LNCaP clone FGC (cell line): ENCODE measurements around the gene CD4.

Source experiments
- DNase-seq: peaks from one replicate; pipeline ENCODE4 v3.0.0-alpha.2; 2011; ENCODE audit warnings: low read depth
- H3K4me3 ChIP-seq: 2 replicates; pipeline ENCODE4 v1.5.1; 2011; ENCODE audit warnings: mild to moderate bottlenecking, low read depth, low read length, control low read depth
- CTCF ChIP-seq: IDR thresholded peaks from 2 replicates; pipeline ENCODE4 v1.5.1; 2012; ENCODE audit warnings: mild to moderate bottlenecking; ENCODE audit not compliant: control insufficient read depth, insufficient read depth; ENCODE audit errors: extremely low read depth

CD4 gene

GRCh38 chr12:6840330-6840729, 51.0 kb downstream of the CD4 start:
- no peak for TF ChIP-seq CTCF
- H3K4me3 ChIP-seq, result no peak overlapping the region
- DNase-seq, result no peak

GRCh38 chr12:6840761-6841515, 51.6 kb downstream of the CD4 start, which contains the start of gene GNB3:
Gene GNB3 (plus strand): TSS chr12:6840925. CDS start chr12:6841288, 363 bp downstream.
- no peak for TF ChIP-seq CTCF
- DNase-seq, result no peak

GRCh38 chr12:6842075-6842474, 52.7 kb downstream of the CD4 start:
- no peak overlapping the region for H3K4me3 ChIP-seq
- DNase-seq, result no peak
- no peak for TF ChIP-seq CTCF

More at GRCh38 chr12:6840761-6841515, 51.6 kb downstream of the CD4 start, which contains the start of gene GNB3:
- no peak within 1 kb of the TSS for H3K4me3 ChIP-seq

GRCh38 chr12:6843118-6843902, 54.0 kb downstream of the CD4 start:
- no peak overlapping the region for H3K4me3 ChIP-seq
- DNase-seq, result no peak
- TF ChIP-seq CTCF, result no peak

- no peak overlapping the region for H3K4me3 ChIP-seq
- TF ChIP-seq CTCF, result no peak
These were observed 56.1 kb downstream of the CD4 start for GRCh38 chr12:6845395-6845794.

DNA sequence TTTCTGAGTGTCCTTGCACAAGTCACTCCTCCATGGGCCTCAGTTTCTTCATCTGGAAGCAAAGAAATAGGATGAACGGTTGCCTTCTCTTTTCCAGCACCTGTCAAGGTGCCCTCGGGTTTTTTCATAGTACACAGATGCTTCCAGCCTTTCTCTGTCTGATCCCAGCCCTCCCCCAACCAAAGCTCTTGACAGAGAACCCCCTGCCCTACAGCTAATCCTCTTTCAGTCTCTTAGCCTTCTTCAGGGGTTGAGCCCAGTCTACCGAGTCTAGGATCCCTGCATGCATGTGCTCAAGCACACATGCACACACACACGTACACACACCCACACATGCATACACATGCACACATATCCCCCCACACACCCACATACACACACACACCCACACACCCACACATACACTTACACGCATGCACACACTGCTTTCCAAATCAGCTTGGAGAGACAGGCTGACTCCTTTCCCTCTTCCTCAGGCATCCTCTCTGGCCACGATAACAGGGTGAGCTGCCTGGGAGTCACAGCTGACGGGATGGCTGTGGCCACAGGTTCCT, 57.1 kb downstream of the CD4 start:
- TF ChIP-seq CTCF, result no peak
- DNase-seq, result no peak

More at GRCh38 chr12:6845395-6845794, 56.1 kb downstream of the CD4 start:
- no peak for DNase-seq

More for the DNA sequence above, 57.1 kb downstream of the CD4 start:
- H3K4me3 ChIP-seq, result no peak overlapping the region
